NOMO-1 treated with DMSO at 0.1 percent for 48 hours (cell line): Measurements from ENCODE around the gene ALKBH5.

Source experiments
- DNase-seq: peaks from one replicate; lab custom pipeline; 2025; ENCODE audit not compliant: unreplicated experiment; lab: John Stamatoyannopoulos, UW

ALKBH5 gene

DNA sequence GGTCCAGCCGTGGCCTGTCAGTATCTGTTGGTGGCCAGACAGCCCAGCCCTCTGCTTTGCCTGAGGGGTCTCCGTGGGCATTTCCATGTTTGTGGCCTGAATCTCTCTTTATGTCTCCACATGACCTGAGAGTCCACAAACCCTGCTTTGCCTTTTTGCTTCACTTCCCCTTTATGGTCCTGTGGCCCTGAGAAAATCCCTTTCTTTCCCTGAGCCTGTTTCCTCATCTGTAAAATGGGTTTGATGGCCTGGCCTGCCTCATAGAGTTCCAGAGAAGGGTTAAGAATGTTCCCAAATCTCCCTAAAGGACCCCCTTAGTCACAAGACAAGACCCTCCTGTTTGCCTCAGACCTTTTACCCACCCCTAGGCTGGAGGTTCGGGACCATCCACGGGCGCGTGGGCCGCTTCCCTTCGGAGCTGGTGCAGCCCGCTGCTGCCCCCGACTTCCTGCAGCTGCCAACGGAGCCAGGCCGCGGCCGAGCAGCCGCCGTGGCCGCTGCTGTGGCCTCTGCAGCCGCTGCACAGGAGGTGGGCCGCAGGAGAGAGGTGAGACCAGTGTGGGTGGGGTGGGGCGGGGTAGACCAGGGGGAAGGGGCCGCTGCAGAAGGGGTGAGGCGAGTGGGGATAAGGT, 26.2 kb upstream of the ALKBH5 start:
- peak; percentile 10 for DNase-seq

DNA sequence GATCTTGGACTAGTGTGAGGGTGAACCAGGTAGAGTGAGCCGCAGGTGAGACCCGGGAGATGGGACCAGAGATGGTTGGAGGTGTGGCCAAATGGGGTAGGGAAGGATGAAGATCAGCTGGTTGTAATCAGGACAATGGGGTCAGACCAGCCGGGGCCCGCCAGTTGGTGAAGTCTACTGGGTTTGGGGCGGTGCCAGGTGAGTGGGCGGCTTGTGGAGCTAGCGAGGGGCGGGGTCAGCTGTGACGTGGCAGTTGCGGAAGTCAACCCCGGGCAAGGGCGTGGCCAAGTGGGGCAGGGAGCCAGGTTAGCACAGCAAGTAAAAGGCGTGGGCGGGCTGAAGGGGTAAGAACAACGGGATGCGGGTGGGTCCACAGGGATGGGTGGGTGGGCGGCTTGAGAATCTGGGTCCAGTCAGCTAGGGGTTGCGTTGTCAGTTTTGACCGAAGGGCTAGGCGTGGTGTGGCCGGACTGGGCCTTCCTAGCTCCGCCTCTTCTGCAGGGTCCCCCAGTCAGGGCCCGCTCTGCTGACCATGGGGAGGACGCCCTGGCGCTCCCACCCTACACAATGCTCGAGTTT, 25.5 kb upstream of the ALKBH5 start:
- peak; percentile 69 for DNase-seq

DNA sequence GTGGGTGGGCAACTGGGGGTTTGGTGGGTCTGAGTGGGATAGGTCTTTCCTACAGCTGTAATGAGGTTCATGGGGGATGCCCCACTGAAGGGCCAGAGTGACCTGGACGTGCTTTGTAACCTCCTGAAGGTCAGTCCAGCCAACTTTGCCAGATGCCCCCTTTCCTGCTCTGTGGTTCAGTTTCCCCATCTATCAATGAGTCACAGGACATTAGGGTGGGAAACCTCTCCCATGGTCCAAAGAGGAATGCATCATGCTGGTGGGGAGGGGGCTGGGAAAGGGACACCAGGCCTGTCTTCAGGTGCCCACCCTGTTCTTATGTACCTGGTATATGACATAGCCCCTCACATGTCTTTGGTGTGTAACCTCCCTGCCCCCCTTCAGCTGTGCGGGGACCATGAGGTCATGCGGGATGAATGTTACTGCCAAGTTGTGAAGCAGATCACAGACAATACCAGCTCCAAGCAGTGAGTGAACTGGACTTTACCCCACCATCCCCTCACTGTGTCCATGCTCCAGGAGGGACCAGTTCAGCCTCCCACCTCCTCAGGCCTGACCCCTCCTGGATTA, 24.0 kb upstream of the ALKBH5 start:
- no peak for DNase-seq

DNA sequence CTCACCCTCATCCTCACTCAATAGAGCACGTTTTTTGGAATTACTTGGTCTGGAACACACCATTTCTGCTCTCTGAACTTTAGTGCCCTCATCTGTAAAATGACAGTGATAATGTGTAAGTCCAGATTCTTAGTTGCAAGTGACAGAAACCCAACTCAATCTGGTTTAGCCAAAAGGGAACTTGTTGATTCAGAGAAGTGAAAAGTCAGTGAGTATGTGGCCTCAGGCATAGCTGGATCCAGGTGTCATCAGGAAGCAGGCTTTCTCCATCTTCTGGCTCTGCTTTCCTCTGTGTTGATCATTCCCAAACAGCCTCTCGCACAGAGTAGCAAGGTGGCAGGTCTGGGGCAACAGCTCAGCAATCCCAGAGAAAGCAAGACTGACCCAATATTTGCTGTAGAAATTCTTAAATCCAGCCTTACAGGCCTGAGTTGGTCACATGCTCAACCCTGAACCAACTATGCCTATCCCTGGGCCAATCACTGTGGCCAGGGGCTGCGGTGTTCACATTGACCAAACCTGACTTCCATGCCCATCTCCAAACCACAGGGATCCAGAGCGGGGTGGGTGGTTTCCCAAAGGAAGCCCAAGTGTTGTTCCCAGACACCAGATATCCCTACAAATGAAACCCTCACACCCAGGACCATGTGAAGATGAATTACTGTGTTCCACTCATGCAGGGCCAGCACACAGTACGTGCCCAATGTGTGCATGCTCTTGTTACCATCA, 23.3 kb upstream of the ALKBH5 start:
- DNase-seq, result no peak

DNA sequence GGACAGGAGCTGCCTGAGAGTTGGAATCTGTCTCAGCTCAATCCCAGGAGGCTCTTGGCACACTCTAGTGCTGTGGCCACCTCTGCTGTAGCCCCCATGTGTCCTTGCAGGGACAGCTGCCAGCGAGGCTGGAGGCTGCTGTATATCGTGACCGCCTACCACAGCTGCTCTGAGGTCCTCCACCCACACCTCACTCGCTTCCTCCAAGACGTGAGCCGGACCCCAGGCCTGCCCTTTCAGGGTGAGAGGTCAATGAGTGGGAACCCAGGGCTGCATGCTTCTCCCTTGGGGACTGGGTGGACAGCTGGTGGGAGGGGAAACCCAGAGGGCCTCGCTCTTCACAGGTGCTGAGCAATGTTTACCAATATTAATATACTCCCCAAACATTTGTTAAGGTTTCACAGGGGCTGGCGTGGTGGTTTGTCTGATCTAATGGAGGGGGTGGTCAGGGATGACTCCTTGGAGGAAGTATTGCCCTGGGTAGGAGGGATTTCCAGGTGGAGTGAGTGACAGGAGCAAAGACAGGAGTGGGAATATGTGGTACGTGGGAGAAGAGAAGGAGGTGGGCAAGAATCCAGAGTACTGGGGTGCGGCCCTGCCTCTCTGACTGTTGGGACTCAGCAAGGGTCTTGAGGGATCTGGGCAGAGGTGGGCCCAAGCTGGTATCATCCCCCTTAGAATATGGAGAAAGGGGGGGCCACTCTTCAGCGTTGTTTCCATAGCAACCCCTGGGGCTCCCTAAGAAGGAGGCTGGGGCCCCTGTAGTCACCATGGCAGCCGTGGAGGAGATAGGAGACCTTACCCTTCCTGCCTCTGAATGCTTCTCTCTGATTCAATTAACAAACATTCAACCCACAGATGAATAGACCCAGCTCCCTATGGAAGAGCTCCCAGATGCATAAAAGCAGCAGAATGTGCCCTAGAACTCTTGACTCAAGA, 22.2 kb upstream of the ALKBH5 start:
- DNase-seq, result no peak

DNA sequence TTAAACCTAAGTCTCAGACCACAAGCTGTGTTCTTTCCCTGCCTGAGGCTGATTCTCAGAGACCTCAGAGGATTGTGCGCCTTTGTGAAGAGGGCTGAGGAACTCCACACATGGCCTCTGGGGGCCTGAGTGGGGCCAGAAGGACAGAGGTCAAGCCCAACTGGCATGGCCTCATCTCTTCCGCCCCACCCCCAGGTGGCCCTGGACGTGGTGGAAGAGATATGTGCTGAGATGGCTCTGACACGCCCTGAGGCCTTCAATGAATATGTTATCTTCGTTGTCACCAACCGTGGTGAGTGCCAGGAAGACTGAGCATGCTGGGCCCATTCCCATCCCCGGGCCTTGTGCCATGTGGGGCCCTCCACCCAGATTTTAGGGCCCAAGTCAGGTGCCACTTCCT, 20.1 kb upstream of the ALKBH5 start:
- DNase-seq, result no peak

DNA sequence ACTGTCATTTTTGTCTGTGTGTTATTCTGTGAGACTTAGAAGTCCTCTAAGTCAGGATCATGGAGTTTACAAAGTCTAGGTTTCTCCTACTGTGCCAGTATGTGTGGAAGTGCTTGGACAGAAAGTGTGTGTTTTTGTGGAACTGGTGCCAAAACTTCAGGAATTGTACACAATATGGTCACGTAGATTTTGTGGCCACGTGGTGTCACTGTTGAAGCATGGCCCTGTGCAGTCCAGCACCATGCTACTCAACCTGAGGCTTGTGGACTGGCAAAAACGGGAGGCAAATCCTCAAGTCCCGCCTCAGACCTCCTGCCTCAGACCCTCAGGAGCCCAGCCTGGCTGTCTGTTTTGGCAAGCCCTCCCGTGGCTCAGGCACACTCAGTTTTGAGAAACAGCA, 16.7 kb upstream of the ALKBH5 start:
- DNase-seq, result no peak

DNA sequence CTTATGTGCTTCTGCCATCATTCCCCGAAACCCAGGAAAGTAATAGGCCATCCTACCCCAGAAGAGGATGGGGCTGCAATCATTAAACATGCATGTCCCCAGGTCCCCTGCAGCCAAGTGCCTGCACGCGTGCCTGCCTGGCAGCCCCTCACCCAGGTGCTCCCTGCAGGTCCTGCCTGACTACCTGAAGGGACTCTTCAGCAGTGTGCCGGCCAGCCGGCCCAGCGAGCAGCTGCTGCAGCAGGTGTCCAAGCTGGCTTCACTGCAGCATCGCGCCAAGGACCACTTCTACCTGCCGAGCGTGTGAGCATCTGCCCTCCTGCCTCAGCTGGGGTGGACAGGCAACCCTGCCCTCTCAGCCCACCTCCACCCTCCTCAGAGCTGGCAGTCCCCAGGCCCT, 16.2 kb upstream of the ALKBH5 start:
- DNase-seq, result no peak

DNA sequence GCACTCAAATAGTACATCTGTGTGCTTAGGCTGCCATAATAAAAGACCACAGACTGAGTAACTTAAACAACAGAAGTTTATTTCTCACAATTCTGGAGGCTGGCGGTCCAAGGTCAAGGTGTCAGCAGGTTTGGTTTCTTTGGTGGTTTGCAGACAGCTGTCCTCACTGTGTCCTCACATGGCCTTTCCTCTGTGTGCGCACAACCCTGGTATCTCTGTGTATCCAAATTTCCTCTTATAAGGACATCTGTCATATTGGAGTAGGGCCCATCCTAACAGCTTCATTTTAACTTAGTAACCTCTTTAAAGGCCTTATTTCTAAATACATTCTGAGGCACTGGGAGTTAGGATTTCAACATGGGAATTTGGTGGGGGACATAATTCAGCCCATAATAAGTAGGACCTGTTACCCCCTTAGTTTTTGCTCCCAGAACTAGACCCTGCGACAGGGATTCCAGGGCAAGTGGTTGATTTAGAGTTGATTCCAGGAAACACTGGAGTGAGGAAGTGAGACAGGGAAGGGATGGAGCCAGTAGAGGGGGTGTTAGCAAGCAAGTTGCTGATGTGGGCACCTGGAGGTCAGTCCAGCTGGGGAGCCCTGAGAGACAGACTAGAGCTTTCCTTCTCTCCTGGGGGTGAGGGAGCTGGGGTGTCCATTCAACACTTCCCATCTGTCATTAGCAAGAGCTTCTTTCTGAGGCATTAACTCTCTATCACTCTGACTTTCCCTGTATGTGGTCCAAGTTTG, 10.9 kb upstream of the ALKBH5 start:
- DNase-seq, result no peak

DNA sequence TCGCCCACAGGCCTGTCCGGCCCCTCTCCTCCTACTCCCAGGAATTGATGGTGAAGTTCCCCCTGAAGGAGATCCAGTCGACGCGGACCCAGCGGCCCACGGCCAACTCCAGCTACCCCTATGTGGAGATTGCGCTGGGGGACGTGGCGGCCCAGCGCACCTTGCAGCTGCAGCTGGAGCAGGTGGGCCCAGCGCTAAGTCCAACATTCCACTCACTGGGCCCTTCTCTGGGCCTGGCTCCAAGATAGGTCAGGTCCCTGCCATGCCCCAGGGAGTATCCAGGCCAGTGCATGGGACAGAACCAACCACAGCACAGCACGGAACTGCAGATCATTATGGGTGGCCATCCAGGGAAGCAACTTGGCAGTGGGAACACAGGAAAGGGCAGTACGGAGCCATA, 9.9 kb upstream of the ALKBH5 start:
- no peak for DNase-seq

DNA sequence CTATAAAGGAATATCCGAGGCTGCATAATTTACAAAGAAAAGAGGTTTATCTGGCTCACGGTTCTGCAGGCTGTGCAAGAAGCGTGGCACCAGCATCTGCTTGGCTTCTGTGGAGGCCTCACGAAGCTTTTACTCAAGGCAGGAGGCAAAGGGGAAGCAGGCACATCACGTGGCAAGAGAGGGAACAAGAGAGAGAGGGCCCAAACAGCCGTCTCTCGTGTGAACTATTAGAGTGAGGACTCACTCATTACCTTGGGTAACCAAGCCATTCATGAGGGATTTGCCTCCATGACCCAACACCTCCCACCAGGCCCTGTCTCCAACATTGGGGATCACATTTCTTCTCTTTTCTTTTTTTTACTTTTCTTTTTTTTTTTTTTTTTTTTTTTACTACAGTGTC, 7.5 kb upstream of the ALKBH5 start:
- peak; percentile 72 for DNase-seq

DNA sequence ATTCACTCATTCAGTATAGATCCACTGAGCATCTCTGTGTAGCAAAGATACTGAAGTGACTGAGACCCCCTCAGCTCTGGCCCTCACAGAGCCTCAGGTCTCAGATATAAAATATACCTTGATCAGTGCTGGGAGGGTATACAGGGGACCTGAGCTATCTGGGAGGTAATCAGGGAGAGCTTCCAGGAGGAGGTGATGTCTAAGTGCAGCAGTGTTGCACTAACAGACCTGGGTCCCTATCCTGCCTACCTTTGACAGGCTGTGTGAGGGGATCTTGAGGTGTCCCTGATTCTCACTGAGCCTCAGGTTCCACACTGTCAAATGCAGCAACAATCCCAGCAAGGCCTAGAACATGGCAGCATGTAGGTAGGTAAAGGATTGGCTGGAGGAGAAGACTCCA, 6.5 kb upstream of the ALKBH5 start:
- DNase-seq, result no peak

DNA sequence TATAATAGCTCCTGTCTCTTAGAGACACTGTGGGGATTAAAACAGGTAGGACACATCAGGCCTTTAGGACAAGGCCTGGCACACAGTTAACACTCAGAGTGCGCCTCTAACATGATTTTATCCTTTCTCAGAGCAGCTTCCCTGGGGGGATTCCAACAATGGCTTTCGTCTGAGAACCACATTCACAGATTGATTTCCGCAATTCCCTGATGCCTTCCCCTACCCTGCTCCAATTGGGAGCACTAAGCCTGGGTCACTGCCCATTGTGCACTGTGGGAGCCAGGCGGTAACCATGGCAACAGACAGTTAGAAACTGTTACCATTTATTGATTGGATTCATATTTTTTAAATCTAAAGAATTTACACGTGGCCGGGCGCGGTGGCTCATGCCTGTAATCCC, 5.9 kb upstream of the ALKBH5 start:
- DNase-seq, result no peak

DNA sequence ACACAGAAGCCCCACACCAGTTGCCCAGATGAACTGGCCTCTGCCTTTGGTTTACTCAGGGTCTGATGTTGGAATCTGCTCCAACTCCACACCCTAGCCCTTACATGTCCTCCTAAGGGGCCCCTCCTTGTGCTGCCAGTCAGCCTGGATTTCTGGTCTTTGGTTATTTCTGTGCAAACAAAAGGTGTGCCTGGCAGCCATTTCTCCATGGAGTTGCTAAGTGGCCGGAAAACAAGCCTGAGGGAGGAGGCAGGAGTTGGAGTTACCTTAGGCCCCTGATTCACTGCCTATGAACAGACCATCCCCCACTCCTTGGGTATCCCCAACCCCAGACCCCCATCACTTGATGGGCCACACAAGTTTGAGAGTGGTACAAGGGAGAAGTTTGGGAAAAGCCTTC, 4.4 kb upstream of the ALKBH5 start:
- DNase-seq, result no peak

DNA sequence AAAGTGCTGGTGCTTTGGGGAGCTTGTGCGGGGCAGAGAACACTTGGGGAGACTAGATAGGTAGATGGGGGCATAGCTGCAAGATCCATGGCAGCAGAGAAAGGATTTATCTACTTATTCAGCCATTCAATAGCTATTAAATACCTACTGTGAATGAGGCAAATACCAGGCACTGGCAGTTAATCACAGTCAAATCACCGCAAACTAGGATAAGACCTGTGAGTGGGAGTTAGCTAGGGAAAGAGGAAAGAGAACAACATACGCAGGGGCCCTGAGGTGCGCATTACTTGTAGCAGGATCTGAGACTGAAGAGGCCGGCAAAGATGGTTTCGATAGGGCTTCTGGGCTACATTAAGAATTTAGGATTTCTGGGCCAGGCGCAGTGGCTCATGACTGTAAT, 3.8 kb upstream of the ALKBH5 start:
- no peak for DNase-seq

DNA sequence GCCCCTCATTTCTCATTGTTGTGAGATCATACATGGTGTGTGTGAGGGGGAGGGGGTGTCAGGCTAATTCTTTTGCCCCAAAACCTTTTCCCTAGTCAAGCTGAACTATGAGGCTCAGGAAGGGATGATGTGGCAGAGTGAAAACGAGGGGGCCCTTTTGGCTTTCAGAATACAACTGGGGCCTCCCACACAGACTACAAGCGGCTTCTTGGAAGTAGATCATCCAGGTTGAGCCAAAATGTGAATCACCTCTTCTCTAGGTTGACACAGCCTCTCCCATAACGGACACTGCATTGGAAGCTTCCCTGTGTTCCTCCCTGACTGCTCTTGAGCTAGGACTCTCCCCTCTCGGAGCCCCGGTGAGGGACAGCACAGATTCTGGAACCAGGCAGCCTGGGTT, 2.3 kb upstream of the ALKBH5 start:
- no peak for DNase-seq

DNA sequence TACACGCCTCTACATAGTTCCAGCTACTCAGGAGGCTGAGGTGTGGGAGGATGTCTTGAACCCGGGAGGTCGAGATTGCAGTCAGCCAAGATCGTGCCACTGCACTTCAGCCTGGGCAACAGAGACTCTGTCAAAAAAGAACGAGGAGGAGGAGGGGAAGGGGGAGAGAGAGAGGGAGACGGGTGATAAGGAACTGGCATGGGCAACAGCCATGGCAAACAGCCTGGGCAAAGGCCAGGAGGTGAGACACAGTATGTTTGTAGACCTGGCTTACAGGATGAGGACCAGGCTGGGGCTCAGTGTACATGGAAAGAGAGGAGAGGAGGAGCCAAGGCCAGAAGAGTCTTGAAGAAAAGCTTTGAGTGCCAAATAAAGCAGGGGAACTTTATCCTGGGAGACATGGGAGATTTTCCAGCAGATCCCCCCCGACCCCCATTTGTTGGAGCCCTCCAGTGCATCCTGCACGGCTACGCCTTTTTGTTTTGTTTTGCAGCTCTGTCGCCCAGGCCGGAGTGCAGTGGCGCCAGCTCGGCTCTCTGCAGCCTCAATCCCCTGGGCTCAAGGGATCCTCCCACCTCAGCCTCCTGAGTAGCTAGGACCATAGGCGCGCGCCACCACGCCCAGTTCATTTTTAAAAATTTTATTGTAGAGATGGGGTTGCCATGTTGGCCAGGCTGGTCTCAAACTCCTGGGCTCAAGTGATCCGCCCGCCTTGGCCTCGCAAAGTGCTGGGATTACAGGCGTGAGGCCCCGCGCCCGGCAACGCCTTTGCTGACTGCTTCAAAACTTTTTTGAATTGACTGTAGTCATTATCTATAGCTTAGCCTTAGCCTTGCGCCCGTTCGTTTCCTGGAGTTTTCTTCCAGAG, 1.3 kb upstream of the ALKBH5 start:
- no peak for DNase-seq

DNA sequence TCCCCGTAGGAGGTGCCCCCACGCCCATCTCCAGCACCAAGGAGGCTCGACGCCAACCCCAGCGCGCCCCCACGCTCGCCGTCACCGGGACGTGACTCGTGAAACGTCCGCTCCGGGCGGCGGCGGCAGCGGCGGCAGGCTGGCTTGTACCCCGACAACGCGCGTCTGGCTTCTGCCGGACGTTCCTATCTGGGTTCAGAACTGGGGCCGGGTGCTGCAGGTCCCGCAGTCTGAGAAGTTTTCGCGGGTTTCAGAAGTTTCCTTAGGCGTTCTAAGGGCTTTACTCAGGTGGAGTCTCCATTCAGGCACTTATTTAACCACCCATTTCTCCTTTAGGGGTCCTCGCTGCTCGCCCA, 672 bp upstream of the ALKBH5 start:
- peak; percentile 82 for DNase-seq

DNA sequence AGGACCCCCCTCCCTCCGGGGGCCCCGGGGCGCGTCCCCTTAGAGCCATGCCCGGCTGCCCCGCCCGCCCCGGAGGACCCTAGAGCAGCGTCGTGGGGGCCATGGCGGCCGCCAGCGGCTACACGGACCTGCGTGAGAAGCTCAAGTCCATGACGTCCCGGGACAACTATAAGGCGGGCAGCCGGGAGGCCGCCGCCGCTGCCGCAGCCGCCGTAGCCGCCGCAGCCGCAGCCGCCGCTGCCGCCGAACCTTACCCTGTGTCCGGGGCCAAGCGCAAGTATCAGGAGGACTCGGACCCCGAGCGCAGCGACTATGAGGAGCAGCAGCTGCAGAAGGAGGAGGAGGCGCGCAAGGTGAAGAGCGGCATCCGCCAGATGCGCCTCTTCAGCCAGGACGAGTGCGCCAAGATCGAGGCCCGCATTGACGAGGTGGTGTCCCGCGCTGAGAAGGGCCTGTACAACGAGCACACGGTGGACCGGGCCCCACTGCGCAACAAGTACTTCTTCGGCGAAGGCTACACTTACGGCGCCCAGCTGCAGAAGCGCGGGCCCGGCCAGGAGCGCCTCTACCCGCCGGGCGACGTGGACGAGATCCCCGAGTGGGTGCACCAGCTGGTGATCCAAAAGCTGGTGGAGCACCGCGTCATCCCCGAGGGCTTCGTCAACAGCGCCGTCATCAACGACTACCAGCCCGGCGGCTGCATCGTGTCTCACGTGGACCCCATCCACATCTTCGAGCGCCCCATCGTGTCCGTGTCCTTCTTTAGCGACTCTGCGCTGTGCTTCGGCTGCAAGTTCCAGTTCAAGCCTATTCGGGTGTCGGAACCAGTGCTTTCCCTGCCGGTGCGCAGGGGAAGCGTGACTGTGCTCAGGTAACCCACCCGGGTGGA, 759 bp downstream of the ALKBH5 start:
- DNase-seq, result peak; percentile 24
